ENCODE results near the gene PRMT3.

The PRMT3 gene

GRCh38 chr11:20497124-20497792 lies 109.7 kb downstream of the PRMT3 start:
- no peaks in the 10 kb centered on the region for H3K36me3 ChIP-seq (ENCODE audit: control insufficient read depth, insufficient read depth, low read length)
- no peaks in the 10 kb centered on the region for H3K9me3 ChIP-seq (ENCODE audit: control insufficient read depth, low read length)
- H3K4me1 ChIP-seq (ENCODE audit: control insufficient read depth, insufficient read depth, low read length, poor library complexity, severe bottlenecking): no peaks in the 10 kb centered on the region
- no peak for DNase-seq
- H3K27me3 ChIP-seq (replicated peaks; ENCODE audit: control insufficient read depth, insufficient read depth, low read length, poor library complexity, severe bottlenecking): no peaks in the 10 kb centered on the region
- no peak overlapping the region for H3K4me3 ChIP-seq (ENCODE audit: insufficient read depth, low read depth, low read length, poor library complexity, severe bottlenecking)
- H3K27ac ChIP-seq (ENCODE audit: insufficient read depth, low read length, poor library complexity, severe bottlenecking): no peak overlapping the region

GRCh38 chr11:20501252-20501651 lies 113.7 kb downstream of the PRMT3 start:
- no peak overlapping the region for H3K27ac ChIP-seq (ENCODE audit: insufficient read depth, low read length, poor library complexity, severe bottlenecking)
- H3K27me3 ChIP-seq (replicated peaks; ENCODE audit: control insufficient read depth, insufficient read depth, low read length, poor library complexity, severe bottlenecking): no peaks in the 10 kb centered on the region
- DNase-seq: no peak
- no peak overlapping the region for H3K4me3 ChIP-seq (ENCODE audit: insufficient read depth, low read depth, low read length, poor library complexity, severe bottlenecking)
- peaks cover 4% of the 10 kb centered on the region for H3K36me3 ChIP-seq (ENCODE audit: control insufficient read depth, insufficient read depth, low read length)
- no peaks in the 10 kb centered on the region for H3K4me1 ChIP-seq (ENCODE audit: control insufficient read depth, insufficient read depth, low read length, poor library complexity, severe bottlenecking)
- H3K9me3 ChIP-seq (ENCODE audit: control insufficient read depth, low read length): no peaks in the 10 kb centered on the region

- DNase-seq: no peak
- Histone ChIP-seq H3K36me3 (ENCODE audit: control insufficient read depth, insufficient read depth, low read length) (peaks cover 4% of the 10 kb centered on the region), H3K27ac (ENCODE audit: insufficient read depth, low read length, poor library complexity, severe bottlenecking) (no peak overlapping the region), H3K4me1 (ENCODE audit: control insufficient read depth, insufficient read depth, low read length, poor library complexity, severe bottlenecking) (no peaks in the 10 kb centered on the region), H3K4me3 (ENCODE audit: insufficient read depth, low read depth, low read length, poor library complexity, severe bottlenecking) (no peak overlapping the region), H3K27me3 (replicated peaks; ENCODE audit: control insufficient read depth, insufficient read depth, low read length, poor library complexity, severe bottlenecking) (no peaks in the 10 kb centered on the region), H3K9me3 (ENCODE audit: control insufficient read depth, low read length) (no peaks in the 10 kb centered on the region)
Measured at GRCh38 chr11:20501971-20502370, 114.5 kb downstream of the PRMT3 start.

- H3K4me3 ChIP-seq (ENCODE audit: insufficient read depth, low read depth, low read length, poor library complexity, severe bottlenecking): no peak overlapping the region
- no peak for DNase-seq
- H3K4me1 ChIP-seq (ENCODE audit: control insufficient read depth, insufficient read depth, low read length, poor library complexity, severe bottlenecking): no peaks in the 10 kb centered on the region
- no peaks in the 10 kb centered on the region for H3K9me3 ChIP-seq (ENCODE audit: control insufficient read depth, low read length)
- no peaks in the 10 kb centered on the region for H3K36me3 ChIP-seq (ENCODE audit: control insufficient read depth, insufficient read depth, low read length)
- no peaks in the 10 kb centered on the region for H3K27me3 ChIP-seq (replicated peaks; ENCODE audit: control insufficient read depth, insufficient read depth, low read length, poor library complexity, severe bottlenecking)
- no peak overlapping the region for H3K27ac ChIP-seq (ENCODE audit: insufficient read depth, low read length, poor library complexity, severe bottlenecking)
Measured at GRCh38 chr11:20511982-20512381, 124.5 kb downstream of the PRMT3 start.

GRCh38 chr11:20512869-20513268 lies 125.4 kb downstream of the PRMT3 start:
- H3K9me3 ChIP-seq (ENCODE audit: control insufficient read depth, low read length): no peaks in the 10 kb centered on the region
- H3K27me3 ChIP-seq (replicated peaks; ENCODE audit: control insufficient read depth, insufficient read depth, low read length, poor library complexity, severe bottlenecking): no peaks in the 10 kb centered on the region
- H3K36me3 ChIP-seq (ENCODE audit: control insufficient read depth, insufficient read depth, low read length): no peaks in the 10 kb centered on the region
- DNase-seq: no peak
- H3K4me1 ChIP-seq (ENCODE audit: control insufficient read depth, insufficient read depth, low read length, poor library complexity, severe bottlenecking): no peaks in the 10 kb centered on the region
- no peak overlapping the region for H3K4me3 ChIP-seq (ENCODE audit: insufficient read depth, low read depth, low read length, poor library complexity, severe bottlenecking)
- no peak overlapping the region for H3K27ac ChIP-seq (ENCODE audit: insufficient read depth, low read length, poor library complexity, severe bottlenecking)

GRCh38 chr11:20518323-20518834 lies 130.9 kb downstream of the PRMT3 start:
- Histone ChIP-seq H3K4me1 (ENCODE audit: control insufficient read depth, insufficient read depth, low read length, poor library complexity, severe bottlenecking) (no peaks in the 10 kb centered on the region), H3K27ac (ENCODE audit: insufficient read depth, low read length, poor library complexity, severe bottlenecking) (no peak overlapping the region), H3K9me3 (ENCODE audit: control insufficient read depth, low read length) (no peaks in the 10 kb centered on the region), H3K4me3 (ENCODE audit: insufficient read depth, low read depth, low read length, poor library complexity, severe bottlenecking) (no peak overlapping the region), H3K36me3 (ENCODE audit: control insufficient read depth, insufficient read depth, low read length) (no peaks in the 10 kb centered on the region), H3K27me3 (replicated peaks; ENCODE audit: control insufficient read depth, insufficient read depth, low read length, poor library complexity, severe bottlenecking) (no peaks in the 10 kb centered on the region)
- no peak for DNase-seq

GRCh38 chr11:20522536-20522935 lies 135.0 kb downstream of the PRMT3 start:
- H3K27ac ChIP-seq (ENCODE audit: insufficient read depth, low read length, poor library complexity, severe bottlenecking): no peak overlapping the region
- no peaks in the 10 kb centered on the region for H3K9me3 ChIP-seq (ENCODE audit: control insufficient read depth, low read length)
- DNase-seq: no peak
- H3K4me1 ChIP-seq (ENCODE audit: control insufficient read depth, insufficient read depth, low read length, poor library complexity, severe bottlenecking): no peaks in the 10 kb centered on the region
- no peaks in the 10 kb centered on the region for H3K27me3 ChIP-seq (replicated peaks; ENCODE audit: control insufficient read depth, insufficient read depth, low read length, poor library complexity, severe bottlenecking)
- no peak overlapping the region for H3K4me3 ChIP-seq (ENCODE audit: insufficient read depth, low read depth, low read length, poor library complexity, severe bottlenecking)
- H3K36me3 ChIP-seq (ENCODE audit: control insufficient read depth, insufficient read depth, low read length): no peaks in the 10 kb centered on the region

- Histone ChIP-seq H3K4me1 (ENCODE audit: control insufficient read depth, insufficient read depth, low read length, poor library complexity, severe bottlenecking) (no peaks in the 10 kb centered on the region), H3K36me3 (ENCODE audit: control insufficient read depth, insufficient read depth, low read length) (no peaks in the 10 kb centered on the region), H3K27ac (ENCODE audit: insufficient read depth, low read length, poor library complexity, severe bottlenecking) (no peak overlapping the region), H3K9me3 (ENCODE audit: control insufficient read depth, low read length) (no peaks in the 10 kb centered on the region), H3K4me3 (ENCODE audit: insufficient read depth, low read depth, low read length, poor library complexity, severe bottlenecking) (no peak overlapping the region), H3K27me3 (replicated peaks; ENCODE audit: control insufficient read depth, insufficient read depth, low read length, poor library complexity, severe bottlenecking) (no peaks in the 10 kb centered on the region)
- no peak for DNase-seq
Measured at GRCh38 chr11:20529757-20530156, 142.2 kb downstream of the PRMT3 start.

- DNase-seq: no peak
- H3K4me1 ChIP-seq (ENCODE audit: control insufficient read depth, insufficient read depth, low read length, poor library complexity, severe bottlenecking): no peaks in the 10 kb centered on the region
- no peak overlapping the region for H3K4me3 ChIP-seq (ENCODE audit: insufficient read depth, low read depth, low read length, poor library complexity, severe bottlenecking)
- H3K27ac ChIP-seq (ENCODE audit: insufficient read depth, low read length, poor library complexity, severe bottlenecking): no peak overlapping the region
- no peaks in the 10 kb centered on the region for H3K9me3 ChIP-seq (ENCODE audit: control insufficient read depth, low read length)
- H3K36me3 ChIP-seq (ENCODE audit: control insufficient read depth, insufficient read depth, low read length): no peaks in the 10 kb centered on the region
- H3K27me3 ChIP-seq (replicated peaks; ENCODE audit: control insufficient read depth, insufficient read depth, low read length, poor library complexity, severe bottlenecking): no peaks in the 10 kb centered on the region
Measured at GRCh38 chr11:20530942-20531703, 143.6 kb downstream of the PRMT3 start.

GRCh38 chr11:20535271-20535881 lies 147.9 kb downstream of the PRMT3 start:
- no peak for DNase-seq
- no peak overlapping the region for H3K27ac ChIP-seq (ENCODE audit: insufficient read depth, low read length, poor library complexity, severe bottlenecking)
- H3K36me3 ChIP-seq (ENCODE audit: control insufficient read depth, insufficient read depth, low read length): no peaks in the 10 kb centered on the region
- no peak overlapping the region for H3K4me3 ChIP-seq (ENCODE audit: insufficient read depth, low read depth, low read length, poor library complexity, severe bottlenecking)
- no peaks in the 10 kb centered on the region for H3K9me3 ChIP-seq (ENCODE audit: control insufficient read depth, low read length)
- H3K4me1 ChIP-seq (ENCODE audit: control insufficient read depth, insufficient read depth, low read length, poor library complexity, severe bottlenecking): no peaks in the 10 kb centered on the region
- no peaks in the 10 kb centered on the region for H3K27me3 ChIP-seq (replicated peaks; ENCODE audit: control insufficient read depth, insufficient read depth, low read length, poor library complexity, severe bottlenecking)
